CD4-positive, CD25-positive, alpha-beta regulatory T cell (primary cell): ENCODE measurements around the gene OR1D5. TPM values are rescaled to one million over a fixed set of nuclear protein-coding genes. Genes with fewer than 3 reads are reported as not detected.

Experiments
- ATAC-seq, 2 donors: fragments of 150-1000 bp; cut with Tn5 transposase; one replicate each; pipeline ENCODE4 v1.10.0; 2021; ENCODE audit warnings: low read depth in 2 of 2, moderate number of reproducible peaks in 2 of 2, moderate library complexity in 1 of 2
- DNase-seq, 3 donors: peaks; one replicate each; pipeline versions ENCODE4 v3.0.0 to v3.0.0-alpha.2; 2012 to 2022; ENCODE audit warnings: mixed read lengths in 1 of 3
- H3K27ac ChIP-seq: one replicate; pipeline ENCODE4 v1.7.0; 2013; ENCODE audit warnings: mild to moderate bottlenecking, low read length; ENCODE audit not compliant: insufficient read depth, poor library complexity, severe bottlenecking
- H3K27me3 ChIP-seq: one replicate; pipeline ENCODE4 v1.7.0; 2013; ENCODE audit warnings: low read length; ENCODE audit not compliant: control insufficient read depth, insufficient read depth
- H3K36me3 ChIP-seq: one replicate; pipeline ENCODE4 v1.7.0; 2013; ENCODE audit warnings: mild to moderate bottlenecking, low read length, moderate library complexity; ENCODE audit not compliant: control insufficient read depth, insufficient read depth
- H3K4me1 ChIP-seq: 2 replicates; pipeline ENCODE4 v1.7.0; 2013; ENCODE audit warnings: mild to moderate bottlenecking, low read length; ENCODE audit not compliant: insufficient read depth, control insufficient read depth, poor library complexity, severe bottlenecking
- H3K4me3 ChIP-seq: one replicate; pipeline ENCODE4 v1.7.0; 2013; ENCODE audit warnings: low read depth, mild to moderate bottlenecking, low read length, moderate library complexity
- H3K9me3 ChIP-seq, 2 experiments: 1 replicate in 1 of 2; 2 replicates in 1 of 2; pipeline ENCODE4 v1.7.0; 2013; ENCODE audit warnings: low read length in 2 of 2, mild to moderate bottlenecking in 1 of 2, moderate library complexity in 1 of 2; ENCODE audit not compliant: control insufficient read depth in 2 of 2
- H3K27ac Mint-ChIP-seq, 3 donors: one replicate each; pipeline ENCODE4 v1.8.0; 2020 to 2022; ENCODE audit warnings: mild to moderate bottlenecking in 3 of 3, mixed read lengths in 3 of 3, moderate library complexity in 2 of 3
- H3K27me3 Mint-ChIP-seq: one replicate; pipeline ENCODE4 v1.8.0; 2022; ENCODE audit warnings: mild to moderate bottlenecking, mixed read lengths
- H3K36me3 Mint-ChIP-seq: one replicate; pipeline ENCODE4 v1.8.0; 2020; ENCODE audit warnings: mixed read lengths
- H3K4me1 Mint-ChIP-seq, 4 donors: one replicate each; pipeline ENCODE4 v1.8.0; 2020 to 2022; ENCODE audit warnings: mixed read lengths in 4 of 4, mild to moderate bottlenecking in 1 of 4
- H3K4me3 Mint-ChIP-seq, 4 donors: one replicate each; pipeline ENCODE4 v1.8.0; 2020 to 2022; ENCODE audit warnings: mild to moderate bottlenecking in 4 of 4, mixed read lengths in 4 of 4, moderate library complexity in 3 of 4
- H3K9me3 Mint-ChIP-seq, 7 donors: one replicate each; pipeline ENCODE4 v1.8.0; 2020 to 2022; ENCODE audit warnings: mixed read lengths in 7 of 7, mild to moderate bottlenecking in 3 of 7, moderate library complexity in 2 of 7
- polyA plus RNA-seq, 4 donors: library from polyadenylated mRNA; unstranded; fragments of 300-500 nt; fragmentation: Illumina TruSeq; gene quantifications; one replicate each; pipeline ENCODE4 v1.2.3, GENCODE V29; 2021
- total RNA-seq: library from RNA; stranded (reverse); gene quantifications from one replicate; pipeline ENCODE4 v1.2.3, GENCODE V29; 2022

The OR1D5 gene
- total and polyA plus RNA-seq, 5 donors from 2014 or later = not detected

- H3K36me3 Mint-ChIP-seq = peaks cover 57% of the 10 kb centered on the region
- H3K4me3 Mint-ChIP-seq = no peak overlapping the region
- Histone ChIP-seq H3K4me3 (no peak overlapping the region), H3K4me1 (no peaks in the 10 kb centered on the region), H3K27me3 (no peaks in the 10 kb centered on the region), H3K36me3 (peaks cover 52% of the 10 kb centered on the region), H3K27ac (no peak overlapping the region), H3K9me3 (peaks cover 8 to 13% of the 10 kb centered on the region in 2 experiments)
- no peaks in the 10 kb centered on the region for H3K4me1 Mint-ChIP-seq
- peaks cover 0 to 27% (median 3%) of the 10 kb centered on the region in 7 donors for H3K9me3 Mint-ChIP-seq
- ATAC-seq (no peak), DNase-seq (no peak)
- no peak overlapping the region for H3K27ac Mint-ChIP-seq
- H3K27me3 Mint-ChIP-seq = no peaks in the 10 kb centered on the region
Measured at GRCh38 chr17:3025421-3026124, 37.8 kb downstream of the OR1D5 start.

- H3K9me3 ChIP-seq = peaks cover 9 to 13% of the 10 kb centered on the region in 2 experiments
- H3K4me3 ChIP-seq = no peak overlapping the region
- H3K27me3 Mint-ChIP-seq = no peaks in the 10 kb centered on the region
- H3K27ac Mint-ChIP-seq = no peak overlapping the region
- no peaks in the 10 kb centered on the region for H3K27me3 ChIP-seq
- no peaks in the 10 kb centered on the region for H3K4me1 Mint-ChIP-seq
- DNase-seq (no peak), ATAC-seq (no peak)
- peaks cover 59% of the 10 kb centered on the region for H3K36me3 ChIP-seq
- no peak overlapping the region for H3K27ac ChIP-seq
- H3K4me1 ChIP-seq = no peaks in the 10 kb centered on the region
- H3K4me3 Mint-ChIP-seq = no peak overlapping the region
- peaks cover 64% of the 10 kb centered on the region for H3K36me3 Mint-ChIP-seq
- H3K9me3 Mint-ChIP-seq = peaks cover 0 to 27% (median 3%) of the 10 kb centered on the region in 7 donors
Measured at GRCh38 chr17:3024346-3024745, 39.1 kb downstream of the OR1D5 start.

- H3K27me3 Mint-ChIP-seq = no peaks in the 10 kb centered on the region
- no peak overlapping the region for H3K4me3 Mint-ChIP-seq
- DNase-seq = no peak
- no peaks in the 10 kb centered on the region for H3K27me3 ChIP-seq
- H3K9me3 Mint-ChIP-seq = peaks cover 0 to 27% (median 3%) of the 10 kb centered on the region in 7 donors
- no peak overlapping the region for H3K27ac Mint-ChIP-seq
- H3K36me3 ChIP-seq = peaks cover 61% of the 10 kb centered on the region
- peaks cover 55% of the 10 kb centered on the region for H3K36me3 Mint-ChIP-seq
- H3K4me1 Mint-ChIP-seq = no peaks in the 10 kb centered on the region
- ATAC-seq = no peak
- no peak overlapping the region for H3K4me3 ChIP-seq
- H3K4me1 ChIP-seq = no peaks in the 10 kb centered on the region
- peaks cover 9 to 13% of the 10 kb centered on the region in 2 experiments for H3K9me3 ChIP-seq
- no peak overlapping the region for H3K27ac ChIP-seq
Measured at GRCh38 chr17:3022197-3022596, 41.2 kb downstream of the OR1D5 start.

- no peak overlapping the region for H3K4me3 ChIP-seq
Measured at GRCh38 chr17:3020381-3020780, 43.0 kb downstream of the OR1D5 start.

GRCh38 chr17:3019761-3020160, 43.6 kb downstream of the OR1D5 start:
- H3K4me3 Mint-ChIP-seq = no peak overlapping the region
- no peak overlapping the region for H3K27ac Mint-ChIP-seq
- Histone ChIP-seq H3K4me1 (no peaks in the 10 kb centered on the region), H3K27me3 (no peaks in the 10 kb centered on the region), H3K27ac (no peak overlapping the region), H3K4me3 (no peak overlapping the region), H3K36me3 (peaks cover 66% of the 10 kb centered on the region), H3K9me3 (peaks cover 9 to 13% of the 10 kb centered on the region in 2 experiments)
- DNase-seq = no peak
- no peaks in the 10 kb centered on the region for H3K27me3 Mint-ChIP-seq
- peaks cover 58% of the 10 kb centered on the region for H3K36me3 Mint-ChIP-seq
- H3K9me3 Mint-ChIP-seq = peaks cover 0 to 27% (median 3%) of the 10 kb centered on the region in 7 donors
- ATAC-seq = no peak
- H3K4me1 Mint-ChIP-seq = no peaks in the 10 kb centered on the region

More at GRCh38 chr17:3020381-3020780, 43.0 kb downstream of the OR1D5 start:
- no peaks in the 10 kb centered on the region for H3K27me3 ChIP-seq
- DNase-seq = no peak
- no peaks in the 10 kb centered on the region for H3K27me3 Mint-ChIP-seq
- ATAC-seq = no peak
- peaks cover 9 to 13% of the 10 kb centered on the region in 2 experiments for H3K9me3 ChIP-seq
- no peak overlapping the region for H3K27ac Mint-ChIP-seq
- no peaks in the 10 kb centered on the region for H3K4me1 ChIP-seq
- H3K4me1 Mint-ChIP-seq = no peaks in the 10 kb centered on the region
- peaks cover 55% of the 10 kb centered on the region for H3K36me3 Mint-ChIP-seq
- no peak overlapping the region for H3K27ac ChIP-seq
- no peak overlapping the region for H3K4me3 Mint-ChIP-seq
- peaks cover 0 to 27% (median 3%) of the 10 kb centered on the region in 7 donors for H3K9me3 Mint-ChIP-seq
- peaks cover 63% of the 10 kb centered on the region for H3K36me3 ChIP-seq

GRCh38 chr17:3017936-3018335, 45.5 kb downstream of the OR1D5 start:
- no peak for ATAC-seq
- H3K27ac Mint-ChIP-seq = no peak overlapping the region
- Histone ChIP-seq H3K4me3 (no peak overlapping the region), H3K4me1 (no peaks in the 10 kb centered on the region), H3K27ac (no peak overlapping the region), H3K36me3 (peaks cover 67% of the 10 kb centered on the region), H3K9me3 (peaks cover 5 to 13% of the 10 kb centered on the region in 2 experiments), H3K27me3 (no peaks in the 10 kb centered on the region)
- DNase-seq = no peak
- peaks cover 0 to 20% (median 2%) of the 10 kb centered on the region in 7 donors for H3K9me3 Mint-ChIP-seq
- peaks cover 42% of the 10 kb centered on the region for H3K36me3 Mint-ChIP-seq
- no peaks in the 10 kb centered on the region for H3K27me3 Mint-ChIP-seq
- no peak overlapping the region for H3K4me3 Mint-ChIP-seq
- no peaks in the 10 kb centered on the region for H3K4me1 Mint-ChIP-seq

- H3K27me3 Mint-ChIP-seq = no peaks in the 10 kb centered on the region
- no peak overlapping the region for H3K4me3 Mint-ChIP-seq
- no peak overlapping the region for H3K27ac ChIP-seq
- DNase-seq = no peak
- H3K36me3 Mint-ChIP-seq = peaks cover 28% of the 10 kb centered on the region
- no peak overlapping the region for H3K4me3 ChIP-seq
- H3K4me1 Mint-ChIP-seq = no peaks in the 10 kb centered on the region
- peaks cover 59% of the 10 kb centered on the region for H3K36me3 ChIP-seq
- H3K9me3 Mint-ChIP-seq = peaks cover 0 to 2% (median 0%) of the 10 kb centered on the region in 7 donors
- H3K27me3 ChIP-seq = no peaks in the 10 kb centered on the region
- H3K4me1 ChIP-seq = no peaks in the 10 kb centered on the region
- peaks cover 0 to 3% of the 10 kb centered on the region in 2 experiments for H3K9me3 ChIP-seq
- no peak for ATAC-seq
- H3K27ac Mint-ChIP-seq = no peak overlapping the region
Measured at GRCh38 chr17:3015890-3016289, 47.5 kb downstream of the OR1D5 start.
